ENCODE results near the gene MPG.

The MPG gene

DNA sequence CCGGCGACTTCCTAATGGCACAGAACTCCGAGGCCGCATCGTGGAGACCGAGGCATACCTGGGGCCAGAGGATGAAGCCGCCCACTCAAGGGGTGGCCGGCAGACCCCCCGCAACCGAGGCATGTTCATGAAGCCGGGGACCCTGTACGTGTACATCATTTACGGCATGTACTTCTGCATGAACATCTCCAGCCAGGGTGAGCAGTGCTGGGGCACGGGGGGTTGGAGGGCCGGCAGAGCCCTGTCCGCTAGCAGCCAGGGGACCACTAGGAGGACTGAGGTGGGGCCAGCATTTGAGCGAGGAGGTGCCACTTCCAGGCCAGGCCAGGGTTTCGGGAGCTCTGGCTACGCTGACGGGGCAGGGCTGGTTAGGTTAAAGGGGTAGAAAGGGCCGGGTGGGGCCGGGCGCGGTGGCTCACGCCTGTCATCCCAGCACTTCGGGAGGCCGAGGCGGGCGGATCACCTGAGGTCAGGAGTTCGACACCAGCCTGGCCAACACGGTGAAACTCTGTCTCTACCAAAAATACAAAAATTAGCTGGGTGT, 5.1 kb downstream of the MPG start:
- peaks cover 17% of the 10 kb centered on the region for H3K4me1 ChIP-seq (ENCODE audit: control insufficient read depth, low read length)
- no peak overlapping the region for H3K27ac ChIP-seq (ENCODE audit: low read depth, low read length)
- 0 out of 2 replicates have a peak, but pooled peaks cover 3% of the 10 kb centered on the region for H3F3A ChIP-seq (ENCODE audit: control insufficient read depth, insufficient read depth)
- 0 out of 2 replicates have a peak, but pooled peaks cover 3% of the 10 kb centered on the region for H4K20me1 ChIP-seq (ENCODE audit: control insufficient read depth, insufficient read depth, low read depth, low read length)
- peaks cover 7% of the 10 kb centered on the region for H3K79me2 ChIP-seq (ENCODE audit: control insufficient read depth, low read length)
- no peak overlapping the region for H3K4me2 ChIP-seq (ENCODE audit: low read length)
- no peaks in the 10 kb centered on the region for H3K27me3 ChIP-seq (ENCODE audit: control insufficient read depth, low read length)
- no peak overlapping the region for H3K4me3 ChIP-seq (ENCODE audit: low read length)
- no peaks in the 10 kb centered on the region for H3K9me3 ChIP-seq (ENCODE audit: control insufficient read depth, insufficient read depth, low read length)
- peaks cover 44% of the 10 kb centered on the region for H3K36me3 ChIP-seq (ENCODE audit: control insufficient read depth, low read length)
- no peaks in the 10 kb centered on the region for H3K9me2 ChIP-seq (replicated peaks; ENCODE audit: control insufficient read depth, low read length)
- no peak for TF ChIP-seq EZH2phosphoT487 (IDR thresholded peaks at IDR 0.05; ENCODE audit: borderline replicate concordance, low read length)
- TF ChIP-seq, protein P1, sequence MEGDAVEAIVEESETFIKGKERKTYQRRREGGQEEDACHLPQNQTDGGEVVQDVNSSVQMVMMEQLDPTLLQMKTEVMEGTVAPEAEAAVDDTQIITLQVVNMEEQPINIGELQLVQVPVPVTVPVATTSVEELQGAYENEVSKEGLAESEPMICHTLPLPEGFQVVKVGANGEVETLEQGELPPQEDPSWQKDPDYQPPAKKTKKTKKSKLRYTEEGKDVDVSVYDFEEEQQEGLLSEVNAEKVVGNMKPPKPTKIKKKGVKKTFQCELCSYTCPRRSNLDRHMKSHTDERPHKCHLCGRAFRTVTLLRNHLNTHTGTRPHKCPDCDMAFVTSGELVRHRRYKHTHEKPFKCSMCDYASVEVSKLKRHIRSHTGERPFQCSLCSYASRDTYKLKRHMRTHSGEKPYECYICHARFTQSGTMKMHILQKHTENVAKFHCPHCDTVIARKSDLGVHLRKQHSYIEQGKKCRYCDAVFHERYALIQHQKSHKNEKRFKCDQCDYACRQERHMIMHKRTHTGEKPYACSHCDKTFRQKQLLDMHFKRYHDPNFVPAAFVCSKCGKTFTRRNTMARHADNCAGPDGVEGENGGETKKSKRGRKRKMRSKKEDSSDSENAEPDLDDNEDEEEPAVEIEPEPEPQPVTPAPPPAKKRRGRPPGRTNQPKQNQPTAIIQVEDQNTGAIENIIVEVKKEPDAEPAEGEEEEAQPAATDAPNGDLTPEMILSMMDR (IDR thresholded peaks at IDR 0.05; ENCODE audit: low read depth, low read length, poor library complexity, severe bottlenecking): no peak

DNA sequence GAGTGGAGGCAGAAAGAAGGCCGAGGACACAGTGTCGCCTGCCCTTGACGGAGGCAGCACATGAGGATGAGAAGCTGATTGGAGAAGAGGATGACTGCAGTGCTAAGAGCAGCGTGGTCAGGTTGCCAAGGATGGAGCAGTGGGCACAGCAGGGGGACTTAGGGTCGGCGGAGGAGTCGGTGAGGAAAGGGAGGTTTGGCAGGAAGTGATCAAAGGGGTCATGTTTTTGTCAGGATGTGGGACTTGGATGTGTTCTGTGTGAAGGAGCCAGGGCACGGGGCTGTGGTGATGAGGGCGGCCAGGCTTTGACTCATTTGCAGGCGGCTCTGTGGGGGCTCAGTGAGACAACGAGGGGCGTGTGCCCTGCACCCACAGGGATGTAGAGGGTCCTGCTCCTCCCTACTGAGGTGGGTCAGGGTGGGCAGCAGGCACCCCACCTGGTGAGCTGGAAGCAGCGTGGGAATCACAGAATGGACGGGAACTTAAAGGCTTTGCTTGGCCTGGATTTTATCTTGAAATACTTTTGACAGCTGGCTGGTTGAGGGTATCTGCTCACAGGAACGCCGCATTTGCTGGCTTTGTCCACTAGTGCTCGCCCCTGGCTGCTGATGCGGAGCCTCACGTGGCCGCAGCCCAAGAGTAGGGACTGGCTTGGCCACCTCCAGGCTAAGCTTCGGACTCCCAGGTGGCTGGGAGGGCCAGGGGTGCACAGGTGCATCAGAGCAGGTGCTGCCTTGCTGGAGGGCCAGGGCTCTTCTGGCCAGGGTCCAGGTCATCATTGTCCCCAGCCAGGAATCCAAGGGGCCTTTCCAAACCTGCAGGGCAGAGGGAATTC, 6.0 kb downstream of the MPG start:
- Histone ChIP-seq H3K27me3 (ENCODE audit: control insufficient read depth, low read length) (no peaks in the 10 kb centered on the region), H3K9me3 (ENCODE audit: control insufficient read depth, insufficient read depth, low read length) (no peaks in the 10 kb centered on the region), H3K79me2 (ENCODE audit: control insufficient read depth, low read length) (no peaks in the 10 kb centered on the region), H3K4me1 (ENCODE audit: control insufficient read depth, low read length) (peaks cover 13% of the 10 kb centered on the region), H3K4me3 (ENCODE audit: low read length) (no peak overlapping the region), H4K20me1 (ENCODE audit: control insufficient read depth, insufficient read depth, low read depth, low read length) (0 out of 2 replicates have a peak, but pooled peaks cover 3% of the 10 kb centered on the region), H3K9me2 (replicated peaks; ENCODE audit: control insufficient read depth, low read length) (no peaks in the 10 kb centered on the region), H3K27ac (ENCODE audit: low read depth, low read length) (no peak overlapping the region), H3K36me3 (ENCODE audit: control insufficient read depth, low read length) (peaks cover 52% of the 10 kb centered on the region), H3K4me2 (ENCODE audit: low read length) (no peak overlapping the region; the same call in 1 of the 2 replicates), H3F3A (ENCODE audit: control insufficient read depth, insufficient read depth) (0 out of 2 replicates have a peak, but pooled peaks cover 3% of the 10 kb centered on the region)
- TF ChIP-seq EZH2phosphoT487 (IDR thresholded peaks at IDR 0.05; ENCODE audit: borderline replicate concordance, low read length): no peak
- TF ChIP-seq, protein P1 (IDR thresholded peaks at IDR 0.05; ENCODE audit: low read depth, low read length, poor library complexity, severe bottlenecking): no peak

DNA sequence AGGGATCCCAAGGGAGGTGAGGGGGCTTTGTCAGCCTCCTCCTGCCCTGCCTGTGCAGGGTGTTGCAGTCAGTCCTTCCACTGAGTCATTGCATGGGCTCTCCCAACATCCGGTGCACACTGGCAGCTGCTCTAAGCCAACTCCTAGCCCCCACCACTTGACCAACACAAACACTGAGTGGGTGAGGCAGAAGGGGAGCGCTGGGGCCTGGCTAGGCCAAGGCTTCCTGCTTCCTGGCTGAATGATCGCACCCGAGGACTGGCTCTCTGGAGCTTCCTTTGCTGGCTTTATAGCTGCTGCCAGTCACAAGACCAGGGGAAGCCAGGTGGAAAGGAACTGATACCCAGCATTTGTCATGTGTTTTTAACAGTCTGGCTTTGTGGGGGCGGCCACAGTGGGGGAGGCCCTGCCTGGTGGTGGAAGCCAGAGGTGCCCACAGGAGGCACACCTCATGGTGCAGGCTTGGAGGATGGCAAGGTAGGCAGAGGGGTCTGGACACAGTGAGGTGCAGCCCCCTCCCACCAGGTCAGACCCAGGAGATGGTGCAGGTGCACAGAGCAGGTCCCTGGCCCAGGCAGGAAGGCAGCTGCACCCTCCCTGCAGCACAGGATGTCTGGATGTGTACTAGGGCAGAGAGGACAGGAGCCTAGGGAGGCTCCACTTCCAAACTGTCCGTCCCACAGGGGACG, 6.8 kb downstream of the MPG start:
- no peak overlapping the region; the same call in 1 of the 2 replicates for H3K4me2 ChIP-seq (ENCODE audit: low read length)
- H3K27ac ChIP-seq (ENCODE audit: low read depth, low read length): peak overlapping the region; percentile 20; the same call in 1 of the 2 replicates
- H3K9me2 ChIP-seq (replicated peaks; ENCODE audit: control insufficient read depth, low read length): no peaks in the 10 kb centered on the region
- H3K36me3 ChIP-seq (ENCODE audit: control insufficient read depth, low read length): peaks cover 57% of the 10 kb centered on the region
- peaks cover 11% of the 10 kb centered on the region for H3K4me1 ChIP-seq (ENCODE audit: control insufficient read depth, low read length)
- TF ChIP-seq EZH2phosphoT487 (IDR thresholded peaks at IDR 0.05; ENCODE audit: borderline replicate concordance, low read length): no peak
- TF ChIP-seq, protein P1 (IDR thresholded peaks at IDR 0.05; ENCODE audit: low read depth, low read length, poor library complexity, severe bottlenecking): no peak
- H3K79me2 ChIP-seq (ENCODE audit: control insufficient read depth, low read length): no peaks in the 10 kb centered on the region
- 0 out of 2 replicates have a peak, but pooled peaks cover 3% of the 10 kb centered on the region for H3F3A ChIP-seq (ENCODE audit: control insufficient read depth, insufficient read depth)
- no peaks in the 10 kb centered on the region for H3K9me3 ChIP-seq (ENCODE audit: control insufficient read depth, insufficient read depth, low read length)
- no peaks in the 10 kb centered on the region for H3K27me3 ChIP-seq (ENCODE audit: control insufficient read depth, low read length)
- 0 out of 2 replicates have a peak, but pooled peaks cover 3% of the 10 kb centered on the region for H4K20me1 ChIP-seq (ENCODE audit: control insufficient read depth, insufficient read depth, low read depth, low read length)
- no peak overlapping the region for H3K4me3 ChIP-seq (ENCODE audit: low read length)

Measured in DOHH2 (cell line).